ENCODE results near the gene TRNP1. TPM values are rescaled to one million over a fixed set of nuclear protein-coding genes. Genes with fewer than 3 reads are reported as not detected.
"Not testable (repeated sequence)": the region's sequence is repeated elsewhere in the genome, so short reads cannot be mapped to it uniquely, and the experiment has no call there.

TRNP1 gene
- total RNA-seq, 1 donor from 2014 or later, result 4.5 TPM

GRCh38 chr1:26972821-26973220, 20.7 kb upstream of the TRNP1 start:
- DNase-seq, result no peak

- DNase-seq, result no peak
These were observed 16.6 kb upstream of the TRNP1 start for GRCh38 chr1:26976621-26977510.

- no peak for DNase-seq
These were observed 14.6 kb upstream of the TRNP1 start for GRCh38 chr1:26978901-26979300.

GRCh38 chr1:26981146-26981846, 12.2 kb upstream of the TRNP1 start:
- DNase-seq, result no peak

DNA sequence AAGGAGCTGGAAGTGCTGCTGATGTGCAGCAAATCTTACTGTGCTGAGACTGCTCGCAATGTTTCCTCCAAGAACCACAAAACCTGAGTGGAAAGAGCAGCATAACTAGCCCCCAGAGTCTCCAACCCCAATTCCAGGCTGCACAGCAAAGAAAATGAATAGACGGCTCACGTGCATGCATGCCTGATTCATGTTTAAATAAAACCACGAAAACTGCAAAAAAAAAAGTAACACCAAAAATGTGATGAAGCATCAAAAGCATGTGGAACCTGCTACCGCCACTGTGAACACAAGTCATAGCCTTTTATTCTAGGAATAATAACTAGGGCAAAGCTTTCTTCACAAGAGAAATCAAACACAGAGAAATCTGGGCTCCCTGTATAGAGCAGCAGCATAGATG, 9.6 kb upstream of the TRNP1 start:
- DNase-seq, result no peak

DNA sequence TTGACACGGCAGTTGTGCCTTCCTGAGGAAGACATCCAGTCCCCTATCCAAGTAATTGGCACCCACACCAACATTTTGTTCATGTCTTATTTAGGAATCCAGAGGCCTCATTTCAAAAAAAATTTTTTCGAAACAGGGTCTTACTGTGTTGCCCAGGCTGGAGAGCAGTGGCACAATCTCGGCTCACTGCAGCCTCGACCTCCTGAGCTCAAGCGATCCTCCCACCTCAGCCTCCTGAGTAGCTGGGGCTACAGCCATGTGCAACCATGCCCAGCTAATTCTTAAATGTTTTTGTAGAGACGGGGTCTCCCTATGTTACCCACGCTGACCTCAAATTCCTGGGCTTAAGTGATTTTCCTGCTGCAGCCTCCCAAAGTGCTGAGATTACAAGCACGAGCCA, 9.2 kb upstream of the TRNP1 start:
- no peak for DNase-seq

GRCh38 chr1:26986658-26987057, 6.8 kb upstream of the TRNP1 start:
- DNase-seq, result no peak

DNA sequence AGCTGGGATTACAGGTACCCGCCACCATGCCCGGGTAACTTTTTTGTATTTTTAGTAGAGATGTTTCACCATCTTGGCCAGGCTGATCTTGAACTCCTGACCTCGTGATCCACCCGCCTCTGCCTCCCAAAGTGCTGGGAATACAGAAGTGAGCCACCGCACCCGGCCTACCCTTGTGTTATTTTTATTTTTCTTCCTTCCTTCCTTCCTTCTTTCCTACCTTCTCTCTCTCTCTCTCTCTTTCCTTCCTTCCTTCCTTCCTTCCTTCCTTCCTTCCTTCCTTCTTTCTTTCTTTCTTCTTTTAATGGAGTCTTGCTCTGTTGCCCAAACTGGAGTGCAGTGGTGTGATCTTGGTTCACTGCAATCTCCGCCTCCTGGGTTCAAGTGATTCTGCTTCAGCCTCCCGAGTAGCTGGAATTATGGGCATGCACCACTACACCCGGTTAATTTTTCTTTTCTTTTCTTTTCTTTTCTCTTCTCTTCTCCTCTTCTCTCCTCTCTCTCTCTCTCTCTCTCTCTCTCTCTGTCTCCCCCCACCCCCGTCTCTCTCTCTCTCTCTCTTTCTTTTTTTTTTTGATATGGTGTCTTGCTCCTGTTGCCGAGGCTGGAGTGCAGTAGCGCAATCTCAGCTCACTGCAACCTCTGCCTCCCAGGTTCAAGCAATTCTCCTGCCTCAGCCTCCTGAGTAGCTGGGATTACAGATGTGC, 3.9 kb upstream of the TRNP1 start:
- not testable (repeated sequence) for DNase-seq

DNA sequence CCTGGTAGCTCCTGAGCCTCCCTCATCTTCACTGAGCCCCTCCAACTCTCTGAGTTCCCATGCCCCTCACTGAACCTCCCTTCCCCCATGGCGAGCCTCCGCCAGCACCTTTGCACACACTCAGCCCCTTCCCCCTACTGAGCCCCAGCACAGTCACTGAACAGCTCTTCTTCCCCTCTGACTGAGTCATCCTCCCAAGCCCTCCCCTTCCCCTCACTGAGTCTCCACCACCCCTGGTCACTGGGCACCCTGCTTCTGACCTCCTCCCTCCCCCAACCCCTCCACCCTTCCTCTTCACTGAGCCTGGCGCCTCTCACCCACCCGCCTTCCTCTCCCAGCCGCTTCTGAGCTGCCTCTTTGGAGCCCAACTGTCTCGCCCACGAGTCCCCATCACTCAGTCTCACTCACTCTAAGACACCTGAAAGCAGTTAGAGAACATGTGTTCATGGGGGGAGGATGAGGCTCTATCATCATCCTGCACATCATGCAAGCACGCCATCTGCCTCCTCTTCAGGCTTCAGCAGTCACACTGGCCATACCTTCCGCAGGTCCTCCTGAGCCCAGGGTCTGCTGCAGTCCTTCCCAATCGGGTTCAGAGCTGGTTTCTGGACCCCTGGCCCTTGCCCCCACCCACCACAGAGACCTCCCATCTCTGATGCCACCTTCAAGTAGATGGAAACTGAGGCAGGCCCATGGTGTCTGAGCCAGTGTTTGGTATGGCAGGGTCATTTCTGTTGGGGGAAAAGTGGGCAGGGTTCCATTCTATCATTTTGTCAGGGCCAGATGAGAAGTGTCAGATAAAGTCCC, 2.0 kb upstream of the TRNP1 start:
- DNase-seq, result no peak

GRCh38 chr1:26994020-26994786, 711 bp downstream of the TRNP1 start:
- DNase-seq, result peak; percentile 40

DNA sequence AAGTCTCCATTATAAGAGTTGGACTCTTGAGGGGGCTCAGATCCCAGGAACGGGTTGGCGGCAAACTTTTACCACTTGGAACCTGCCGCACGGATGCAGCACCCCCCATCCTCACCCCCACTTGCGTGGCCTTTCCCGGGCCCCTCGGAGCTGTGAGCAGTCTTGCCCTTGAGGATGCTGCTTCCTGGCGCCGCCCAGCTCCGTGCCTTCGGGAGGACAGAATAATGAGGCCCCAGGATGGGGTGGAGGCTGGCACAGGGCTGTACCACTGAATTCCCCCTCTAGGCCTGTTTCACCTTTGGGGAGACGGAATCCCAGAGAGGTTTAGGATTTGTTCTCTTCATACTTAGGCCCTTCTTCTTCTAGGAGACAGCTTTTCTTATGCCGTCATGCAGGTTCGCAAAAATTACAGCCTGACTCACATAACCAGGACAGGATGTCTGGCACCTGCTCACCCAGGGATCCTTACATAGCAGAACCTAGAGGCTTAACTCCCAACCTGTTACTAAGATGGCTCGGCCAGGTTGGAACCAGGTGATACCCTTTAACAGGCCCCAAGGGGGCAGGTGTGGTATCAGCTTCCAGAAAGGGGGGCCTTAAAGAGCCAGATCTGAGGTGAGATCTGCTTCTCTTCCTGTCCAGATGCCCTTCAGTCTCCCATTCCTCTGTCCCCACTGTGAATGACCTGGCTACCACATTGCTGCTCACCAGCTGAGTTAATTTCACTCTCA, 1.5 kb downstream of the TRNP1 start:
- DNase-seq, result no peak

GRCh38 chr1:26996024-26996423, 2.5 kb downstream of the TRNP1 start:
- DNase-seq, result no peak

DNA sequence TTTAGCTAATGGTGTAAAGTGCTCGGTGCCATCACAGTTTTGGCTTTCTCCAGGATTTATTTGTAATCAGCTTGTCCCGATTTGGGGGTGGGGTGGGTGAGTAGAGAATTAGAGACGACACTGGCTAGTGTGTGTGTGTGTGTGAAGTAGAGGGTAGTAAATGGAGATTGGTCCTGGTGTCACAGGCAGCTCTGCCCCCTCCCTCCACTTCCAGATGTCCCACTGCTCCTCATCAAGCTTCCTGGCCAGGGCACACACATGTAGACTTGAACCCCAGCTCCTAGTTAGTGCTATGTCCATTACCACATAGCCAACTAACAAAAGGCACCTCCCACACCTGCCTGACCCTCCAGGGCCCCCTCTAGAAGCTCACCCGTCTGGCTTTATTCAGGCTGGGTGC, 3.2 kb downstream of the TRNP1 start:
- DNase-seq, result no peak

- DNase-seq, result no peak
These were observed 5.2 kb downstream of the TRNP1 start for GRCh38 chr1:26998429-26999300.

DNA sequence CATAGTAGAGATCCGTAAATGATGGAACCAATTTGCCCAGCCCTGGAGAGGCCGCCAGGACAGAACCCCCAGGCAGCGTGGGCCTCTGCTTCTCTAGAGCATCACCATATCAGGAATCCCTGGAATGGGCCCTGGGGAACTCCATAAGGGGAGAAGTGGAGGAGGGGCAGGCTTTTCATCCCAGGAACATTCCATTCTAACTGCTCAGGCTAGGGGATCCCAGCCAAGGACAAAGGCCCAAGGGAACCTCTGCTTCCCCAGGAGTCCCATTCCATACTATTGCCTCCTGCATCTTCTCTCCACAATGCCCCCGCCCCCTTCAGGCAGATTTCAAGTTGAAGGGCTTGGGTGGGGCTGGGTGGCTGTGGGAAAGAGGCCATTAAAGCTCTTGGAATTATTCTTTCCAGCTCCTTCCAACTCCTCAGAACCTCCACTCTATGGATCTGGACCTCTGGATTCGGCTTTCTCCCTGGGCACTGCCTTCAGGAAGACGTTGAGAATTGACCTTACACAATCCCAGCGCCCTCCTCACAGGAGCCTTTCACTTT, 6.0 kb downstream of the TRNP1 start:
- peak; percentile 37 for DNase-seq

DNA sequence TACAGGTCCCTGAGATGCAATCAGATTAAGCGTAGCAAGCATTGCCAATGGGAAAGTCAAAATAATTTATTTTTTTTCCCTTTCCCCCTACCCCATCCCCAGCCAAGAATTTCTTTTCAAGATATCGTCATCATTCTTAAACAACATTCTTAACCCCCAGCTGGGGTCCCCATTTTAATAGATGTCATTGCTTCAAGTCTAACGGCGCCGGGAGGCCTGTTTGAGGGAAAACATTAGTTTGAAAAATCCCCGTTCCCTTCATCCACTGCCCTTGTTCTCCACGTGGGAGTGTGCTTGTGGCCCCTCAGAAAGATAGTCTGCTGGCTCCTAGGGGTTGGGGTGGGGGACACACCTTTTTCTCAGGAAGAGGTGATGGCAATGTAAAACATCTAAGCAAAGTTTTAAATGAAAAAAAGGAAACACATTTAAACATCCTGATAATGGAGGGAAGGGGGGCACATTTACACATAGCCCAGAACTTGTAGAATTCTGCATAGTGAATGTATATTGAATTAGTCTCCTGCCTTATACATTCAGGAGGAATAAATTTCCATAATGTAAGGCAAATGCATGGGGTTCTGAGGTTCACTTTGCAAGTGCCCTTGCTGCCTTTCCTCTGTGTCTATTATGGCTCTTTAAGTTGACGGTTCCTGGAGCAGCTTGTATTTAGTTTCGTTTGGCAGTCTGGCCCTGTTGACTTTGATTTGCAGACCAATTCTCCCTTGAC, 6.8 kb downstream of the TRNP1 start:
- DNase-seq, result no peak

- no peak for DNase-seq
These were observed 7.4 kb downstream of the TRNP1 start for GRCh38 chr1:27000817-27001460.

Data from tongue (tissue), 2 donors.